Ovary (tissue), 3 donors: Measurements from ENCODE around the gene SLC51B.

Experiments
- CTCF ChIP-seq, 3 donors: fragments of 450-650 bp in 2 of 3; fragments of 200-600 bp in 1 of 3; IDR thresholded peaks; one replicate each; pipeline versions ENCODE4 v1.5.1 to v1.8.0; 2016 to 2022; ENCODE audit warnings: antibody characterized with exemption in 3 of 3, mild to moderate bottlenecking in 1 of 3
- EP300 ChIP-seq: sonication (generic); formaldehyde crosslinking; IDR thresholded peaks from one replicate; pipeline ENCODE4 v1.6.1; 2017; ENCODE audit warnings: antibody characterized with exemption
- POLR2A ChIP-seq: fragments of 450-650 bp; IDR thresholded peaks from one replicate; pipeline ENCODE4 v1.6.1; 2017; ENCODE audit warnings: antibody characterized with exemption, mild to moderate bottlenecking, moderate library complexity
- donor health status: DM: no; HTN: no; CAD: no.

GRCh38 chr15:65038428-65038827 is 6.8 kb upstream of the SLC51B start:
- no peak for TF ChIP-seq CTCF (IDR thresholded peaks at IDR 0.05)
- no peak for TF ChIP-seq POLR2A
- no peak for TF ChIP-seq EP300
